Measurements from ENCODE around the gene FBXO34.

- TF ChIP-seq CTCF (IDR thresholded peaks at IDR 0.05) (no peak), POLR2A (IDR thresholded peaks at IDR 0.05) (no peak)
Measured at GRCh38 chr14:55384536-55384935, 113.3 kb downstream of the FBXO34 start.

Data from Peyer's patch (tissue), 4 donors.